HG02938 (cell line): ENCODE measurements around the gene MOSPD3.
A peak's percentile ranks its signal among the peaks of the same experiment; 100 is the strongest.
"Not testable (repeated sequence)": the region's sequence is repeated elsewhere in the genome, so short reads cannot be mapped to it uniquely, and the experiment has no call there.

ENCODE experiments used
- ATAC-seq: cut with Tn5 transposase; IDR thresholded peaks from one replicate; pipeline ENCODE4 v1.9.1; 2021; ENCODE audit warnings: mild to moderate bottlenecking, moderate library complexity; ENCODE audit not compliant: unreplicated experiment

MOSPD3 gene

GRCh38 chr7:100611983-100612729, at the start of gene MOSPD3:
Gene MOSPD3, plus strand, starts transcription at chr7:100612540. Its CDS starts 252 bp downstream, at chr7:100612792.
- peak; percentile 93 for ATAC-seq

GRCh38 chr7:100563100-100563564, 49.2 kb upstream of the MOSPD3 start:
- ATAC-seq = no peak

- no peak for ATAC-seq
Observed at GRCh38 chr7:100563809-100564400, 48.4 kb upstream of the MOSPD3 start.

GRCh38 chr7:100564405-100564804, 47.9 kb upstream of the MOSPD3 start:
- not testable (repeated sequence) for ATAC-seq

- no peak for ATAC-seq
Observed at GRCh38 chr7:100565133-100565571, 47.2 kb upstream of the MOSPD3 start.

GRCh38 chr7:100566018-100566531, 46.3 kb upstream of the MOSPD3 start:
- ATAC-seq = no peak

GRCh38 chr7:100567031-100567730, 45.2 kb upstream of the MOSPD3 start:
- no peak for ATAC-seq

GRCh38 chr7:100567751-100568175, 44.6 kb upstream of the MOSPD3 start:
- ATAC-seq = no peak

GRCh38 chr7:100568176-100568895, 44.0 kb upstream of the MOSPD3 start:
- no peak for ATAC-seq

- ATAC-seq = no peak
Observed at GRCh38 chr7:100568896-100569844, 43.2 kb upstream of the MOSPD3 start.

GRCh38 chr7:100570954-100571828, 41.1 kb upstream of the MOSPD3 start:
- no peak for ATAC-seq

- ATAC-seq = no peak
Observed at GRCh38 chr7:100571829-100572116, 40.6 kb upstream of the MOSPD3 start.

- ATAC-seq = no peak
Observed at GRCh38 chr7:100572281-100572948, 39.9 kb upstream of the MOSPD3 start.

- ATAC-seq = no peak
Observed at GRCh38 chr7:100572949-100573675, 39.2 kb upstream of the MOSPD3 start.

GRCh38 chr7:100573691-100574361, 38.5 kb upstream of the MOSPD3 start, which contains the start of gene SAP25:
Gene SAP25, minus strand, starts transcription at chr7:100573900. Its CDS starts 158 bp downstream, at chr7:100573742.
- no peak for ATAC-seq

GRCh38 chr7:100574362-100575205, 37.8 kb upstream of the MOSPD3 start:
- no peak for ATAC-seq
